OCI-LY3 (cell line): ENCODE results near the gene TMEM187.

Experiments
- H2AFZ ChIP-seq: fragments of 200-600, 300-600 bp; shearing (Covaris generic); 2 replicates; pipeline ENCODE4 v1.6.0; 2014; ENCODE audit warnings: antibody characterized with exemption, low read depth, low read length
- H3K27ac ChIP-seq: fragments of 200-600, 300-600 bp; sonication (generic); 2 replicates; pipeline ENCODE4 v1.5.1; 2014; ENCODE audit warnings: mild to moderate bottlenecking, low read length, moderate library complexity, mixed read lengths
- H3K27me3 ChIP-seq: fragments of 200-600, 300-600 bp; sonication (generic); 2 replicates; pipeline ENCODE4 v1.6.1; 2014; ENCODE audit warnings: low read depth, low read length, mixed read lengths
- H3K36me3 ChIP-seq: fragments of 200-600, 300-600 bp; sonication (generic); replicated peaks from 2 replicates; pipeline ENCODE3; 2014; ENCODE audit warnings: low read depth, low read length, mixed read lengths
- H3K4me1 ChIP-seq: fragments of 300-600, 200-600 bp; sonication (generic); 2 replicates; pipeline ENCODE4 v1.6.1; 2014; ENCODE audit warnings: low read length, mixed read lengths
- H3K4me2 ChIP-seq: fragments of 200-600, 300-600 bp; sonication (generic); 2 replicates; pipeline ENCODE4 v1.6.1; 2014; ENCODE audit warnings: low read length, mixed read lengths
- H3K4me3 ChIP-seq: fragments of 300-600, 200-600 bp; sonication (generic); 2 replicates; pipeline ENCODE4 v1.5.1; 2014; ENCODE audit warnings: antibody characterized with exemption, mild to moderate bottlenecking, low read length, moderate library complexity
- H3K79me2 ChIP-seq: fragments of 300-600, 200-600 bp; shearing (Covaris generic); 2 replicates; pipeline ENCODE4 v1.6.1; 2014; ENCODE audit warnings: mild to moderate bottlenecking, low read length, mixed read lengths
- H3K9ac ChIP-seq: fragments of 300-600, 200-600 bp; shearing (Covaris generic); 2 replicates; pipeline ENCODE4 v1.6.0; 2014; ENCODE audit warnings: mild to moderate bottlenecking, low read length, moderate library complexity
- H3K9me3 ChIP-seq: fragments of 200-600, 300-600 bp; shearing (Covaris generic); 2 replicates; pipeline ENCODE4 v1.6.1; 2014; ENCODE audit warnings: low read length, mixed read lengths; ENCODE audit not compliant: insufficient read depth
- H4K20me1 ChIP-seq: fragments of 200-600, 300-600 bp; sonication (generic); 2 replicates; pipeline ENCODE4 v1.6.1; 2016; ENCODE audit warnings: low read length, mixed read lengths; ENCODE audit not compliant: insufficient read depth
- EZH2phosphoT487 ChIP-seq: fragments of 200-600 bp; shearing (Covaris generic); IDR thresholded peaks from 2 replicates; pipeline ENCODE4 v1.6.1; 2018; ENCODE audit warnings: antibody characterized with exemption, mixed run types, low read depth
- TF ChIP-seq, protein P1 (sequence below): fragments of 200-600, 300-600 bp; sonication (generic); IDR thresholded peaks from 2 replicates; pipeline ENCODE4 v1.5.1; 2014; ENCODE audit warnings: antibody characterized with exemption, low read length, low read depth

TMEM187 gene

DNA sequence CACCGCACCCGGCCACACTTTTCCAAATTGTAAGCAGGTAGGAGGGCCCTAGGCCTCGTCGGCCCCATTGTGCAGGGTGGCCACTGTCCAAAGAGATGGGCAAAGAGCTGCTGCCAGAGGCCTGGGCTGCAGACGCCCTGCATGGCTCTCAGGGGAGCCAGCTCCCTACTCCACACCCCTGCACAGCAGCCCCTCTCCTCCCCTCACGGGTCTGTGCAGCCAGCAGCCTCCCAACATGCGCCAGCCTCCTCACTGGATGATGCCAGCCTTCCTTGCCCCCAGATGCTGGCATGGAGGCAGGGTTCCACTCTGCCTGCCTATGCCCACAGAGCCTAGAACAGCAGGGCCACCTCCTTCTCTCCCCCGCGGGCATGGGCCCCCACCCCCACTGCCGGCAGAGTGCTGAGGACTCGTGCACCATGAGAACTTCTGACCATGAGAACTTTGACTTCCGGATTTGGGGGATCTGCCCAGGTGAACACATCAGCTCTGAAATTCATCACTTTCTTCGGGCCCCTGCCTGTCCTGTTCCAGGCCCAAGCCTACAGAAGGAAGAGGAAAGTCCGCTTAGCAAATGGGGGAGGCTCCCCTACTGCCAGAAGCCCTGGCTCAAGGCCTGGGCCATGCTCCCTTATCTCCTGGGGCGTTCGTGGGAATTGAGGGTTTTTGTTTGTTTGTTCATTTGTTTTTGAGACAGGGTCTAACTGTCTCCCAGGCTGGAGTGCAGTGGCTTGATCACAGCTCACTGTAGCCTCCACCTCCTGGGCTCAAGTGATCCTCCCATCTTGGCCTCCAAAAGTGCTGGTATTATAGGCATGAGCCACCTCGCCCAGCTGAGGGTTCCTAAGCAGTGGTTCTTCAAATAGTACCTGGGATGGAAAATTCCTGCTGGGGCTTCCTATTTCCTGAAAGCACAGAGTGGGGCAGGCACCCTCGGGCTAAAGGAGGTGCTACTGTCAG lies 39.1 kb downstream of the TMEM187 start:
- peaks cover 19% of the 10 kb centered on the region for H3K4me1 ChIP-seq
- H3K27ac ChIP-seq, result no peak overlapping the region
- no peaks in the 10 kb centered on the region for H4K20me1 ChIP-seq
- TF ChIP-seq EZH2phosphoT487, result no peak
- TF ChIP-seq, protein P1, sequence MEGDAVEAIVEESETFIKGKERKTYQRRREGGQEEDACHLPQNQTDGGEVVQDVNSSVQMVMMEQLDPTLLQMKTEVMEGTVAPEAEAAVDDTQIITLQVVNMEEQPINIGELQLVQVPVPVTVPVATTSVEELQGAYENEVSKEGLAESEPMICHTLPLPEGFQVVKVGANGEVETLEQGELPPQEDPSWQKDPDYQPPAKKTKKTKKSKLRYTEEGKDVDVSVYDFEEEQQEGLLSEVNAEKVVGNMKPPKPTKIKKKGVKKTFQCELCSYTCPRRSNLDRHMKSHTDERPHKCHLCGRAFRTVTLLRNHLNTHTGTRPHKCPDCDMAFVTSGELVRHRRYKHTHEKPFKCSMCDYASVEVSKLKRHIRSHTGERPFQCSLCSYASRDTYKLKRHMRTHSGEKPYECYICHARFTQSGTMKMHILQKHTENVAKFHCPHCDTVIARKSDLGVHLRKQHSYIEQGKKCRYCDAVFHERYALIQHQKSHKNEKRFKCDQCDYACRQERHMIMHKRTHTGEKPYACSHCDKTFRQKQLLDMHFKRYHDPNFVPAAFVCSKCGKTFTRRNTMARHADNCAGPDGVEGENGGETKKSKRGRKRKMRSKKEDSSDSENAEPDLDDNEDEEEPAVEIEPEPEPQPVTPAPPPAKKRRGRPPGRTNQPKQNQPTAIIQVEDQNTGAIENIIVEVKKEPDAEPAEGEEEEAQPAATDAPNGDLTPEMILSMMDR, result no peak
- no peak overlapping the region for H3K4me3 ChIP-seq
- H3K4me2 ChIP-seq, result no peak overlapping the region
- H3K79me2 ChIP-seq, result peaks cover 9% of the 10 kb centered on the region
- no peaks in the 10 kb centered on the region for H3K9me3 ChIP-seq
- H3K36me3 ChIP-seq, result peaks cover 51% of the 10 kb centered on the region
- H2AFZ ChIP-seq, result no peak overlapping the region
- no peak overlapping the region for H3K9ac ChIP-seq
- no peaks in the 10 kb centered on the region for H3K27me3 ChIP-seq

GRCh38 chrX:154012336-154012991 lies 39.9 kb downstream of the TMEM187 start:
- Histone ChIP-seq H4K20me1 (no peaks in the 10 kb centered on the region), H3K4me3 (no peak overlapping the region), H3K4me2 (no peak overlapping the region), H3K9ac (no peak overlapping the region), H3K79me2 (peaks cover 17% of the 10 kb centered on the region), H3K27me3 (no peaks in the 10 kb centered on the region), H3K9me3 (no peaks in the 10 kb centered on the region), H3K36me3 (peaks cover 51% of the 10 kb centered on the region), H2AFZ (no peak overlapping the region), H3K4me1 (peaks cover 15% of the 10 kb centered on the region), H3K27ac (no peak overlapping the region)
- TF ChIP-seq EZH2phosphoT487, result no peak
- TF ChIP-seq, protein P1, result no peak

DNA sequence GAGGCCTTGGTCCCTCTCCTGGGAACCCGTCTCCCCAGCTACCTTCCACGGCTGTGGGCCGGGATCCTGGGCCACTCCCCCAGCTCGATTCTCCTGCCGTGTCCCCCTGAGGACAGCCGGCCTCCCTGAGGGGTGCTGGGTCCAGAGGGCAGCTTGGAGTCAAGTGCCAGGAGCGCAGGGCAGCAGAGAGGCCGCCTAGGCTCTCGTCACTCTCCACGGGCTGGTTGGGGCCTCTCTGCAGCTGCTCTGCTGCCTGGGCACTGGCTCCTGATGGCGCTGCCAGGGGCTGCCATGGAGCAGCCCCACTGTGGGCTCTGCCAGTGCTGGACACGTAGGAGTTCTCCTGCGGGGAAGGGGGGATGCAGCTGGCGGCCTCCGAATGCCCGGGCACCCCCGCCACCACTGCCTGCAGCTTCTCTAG lies 40.5 kb downstream of the TMEM187 start:
- Histone ChIP-seq H3K4me3 (no peak overlapping the region), H3K4me2 (no peak overlapping the region), H3K27ac (no peak overlapping the region), H3K9me3 (no peaks in the 10 kb centered on the region), H3K79me2 (peaks cover 22% of the 10 kb centered on the region), H4K20me1 (no peaks in the 10 kb centered on the region), H3K36me3 (peaks cover 53% of the 10 kb centered on the region), H3K9ac (no peak overlapping the region), H2AFZ (no peak overlapping the region), H3K27me3 (no peaks in the 10 kb centered on the region), H3K4me1 (peaks cover 13% of the 10 kb centered on the region)
- no peak for TF ChIP-seq EZH2phosphoT487
- TF ChIP-seq, protein P1, result no peak
